Neural cell (in vitro differentiated cells): ENCODE data around the gene RNASE13.

ENCODE experiments used
- CTCF ChIP-seq: fragments of 450-650 bp; IDR thresholded peaks from 2 replicates; pipeline ENCODE4 v1.5.1; 2014; ENCODE audit warnings: antibody characterized with exemption, mild to moderate bottlenecking, moderate library complexity; ENCODE audit not compliant: poor library complexity, severe bottlenecking
- EP300 ChIP-seq: fragments of 450-650 bp; conservative IDR thresholded peaks from 2 replicates; pipeline ENCODE4 v1.6.1; 2014; ENCODE audit warnings: antibody characterized with exemption, mild to moderate bottlenecking, moderate library complexity; ENCODE audit not compliant: poor library complexity, severe bottlenecking
- EZH2 ChIP-seq: fragments of 200-600, 300-800 bp; shearing (Covaris generic), sonication (generic); IDR thresholded peaks from 2 replicates; pipeline ENCODE4 v1.6.1; 2014; ENCODE audit warnings: antibody characterized with exemption, low read length, borderline replicate concordance, mild to moderate bottlenecking; ENCODE audit not compliant: insufficient read depth, poor library complexity, severe bottlenecking
- MXI1 ChIP-seq: fragments of 450-650 bp; conservative IDR thresholded peaks from 2 replicates; pipeline ENCODE4 v1.6.1; 2014; ENCODE audit warnings: antibody characterized with exemption, mild to moderate bottlenecking; ENCODE audit not compliant: poor library complexity, severe bottlenecking
- POLR2AphosphoS5 ChIP-seq: IDR thresholded peaks from 2 replicates; pipeline ENCODE4 v1.6.1; 2012
- TAF1 ChIP-seq: IDR thresholded peaks from 2 replicates; pipeline ENCODE4 v1.6.1; 2012; ENCODE audit warnings: low read depth

GRCh38 chr14:21081521-21082142 is 47.0 kb upstream of the RNASE13 start:
- TF ChIP-seq CTCF (no peak), POLR2AphosphoS5 (no peak), EZH2 (no peak), MXI1 (no peak), EP300 (no peak), TAF1 (no peak)
